Activated CD4-positive, alpha-beta T cell treated with anti-CD3 and anti-CD28 coated beads, Interleukin-2, amount 50 U/mL, for 1 hour (primary cell): ENCODE results near the gene AGAP2.

Source experiments
- DNase-seq: peaks from one replicate; pipeline ENCODE4 v3.0.0-alpha.2; 2020

AGAP2 gene

GRCh38 chr12:57767305-57767698 lies 28.8 kb upstream of the AGAP2 start:
- no peak for DNase-seq

- DNase-seq: no peak
Observed at GRCh38 chr12:57766464-57767304, 28.1 kb upstream of the AGAP2 start, which contains the start of gene CYP27B1. Gene CYP27B1 (minus strand): TSS chr12:57767078. CDS start chr12:57767041, 37 bp downstream.

GRCh38 chr12:57765698-57766463 lies 27.3 kb upstream of the AGAP2 start:
- DNase-seq: no peak

- DNase-seq: peak; percentile 57
Observed at GRCh38 chr12:57765003-57765697, 26.6 kb upstream of the AGAP2 start.

- no peak for DNase-seq
Observed at GRCh38 chr12:57764662-57765002, 26.1 kb upstream of the AGAP2 start.

- DNase-seq: no peak
Observed at GRCh38 chr12:57763881-57764661, 25.5 kb upstream of the AGAP2 start.

GRCh38 chr12:57762463-57762862 lies 23.9 kb upstream of the AGAP2 start:
- DNase-seq: no peak

GRCh38 chr12:57761391-57761998 lies 23.0 kb upstream of the AGAP2 start:
- DNase-seq: no peak

- DNase-seq: no peak
Observed at GRCh38 chr12:57760347-57760982, 21.9 kb upstream of the AGAP2 start.

- peak; percentile 44 for DNase-seq
Observed at GRCh38 chr12:57759360-57759980, 20.9 kb upstream of the AGAP2 start.

GRCh38 chr12:57758552-57759359 lies 20.2 kb upstream of the AGAP2 start:
- DNase-seq: no peak

GRCh38 chr12:57757771-57758170 lies 19.2 kb upstream of the AGAP2 start:
- no peak for DNase-seq

GRCh38 chr12:57756406-57757341 lies 18.1 kb upstream of the AGAP2 start:
- DNase-seq: peak; percentile 68

GRCh38 chr12:57755454-57756372 lies 17.2 kb upstream of the AGAP2 start:
- DNase-seq: peak; percentile 45

- no peak for DNase-seq
Observed at GRCh38 chr12:57755194-57755453, 16.6 kb upstream of the AGAP2 start.

GRCh38 chr12:57754411-57755193 lies 16.1 kb upstream of the AGAP2 start, which contains the start of gene MARCHF9:
Gene MARCHF9 (plus strand): TSS chr12:57755103. CDS start chr12:57755529, 426 bp downstream.
- peak; percentile 87 for DNase-seq

GRCh38 chr12:57753756-57754337 lies 15.3 kb upstream of the AGAP2 start:
- DNase-seq: no peak
